HFFc6 (cell line): Measurements from ENCODE around the gene DCAF5. TPM values are rescaled to one million over a fixed set of nuclear protein-coding genes. Genes with fewer than 3 reads are reported as not detected.

Experiments
- DNase-seq: peaks from one replicate; pipeline ENCODE4 v3.0.0-alpha.2; 2018
- H3K27ac Mint-ChIP-seq: 2 replicates; pipeline ENCODE4 v1.8.0; 2020; ENCODE audit warnings: mild to moderate bottlenecking, mixed read lengths
- H3K27me3 Mint-ChIP-seq: 2 replicates; pipeline ENCODE4 v1.8.0; 2021; ENCODE audit warnings: mild to moderate bottlenecking, moderate library complexity, mixed read lengths; ENCODE audit not compliant: insufficient read depth
- H3K36me3 Mint-ChIP-seq: 2 replicates; pipeline ENCODE4 v1.8.0; 2021; ENCODE audit warnings: low read depth, mixed read lengths
- H3K4me1 Mint-ChIP-seq: 2 replicates; pipeline ENCODE4 v1.8.0; 2020; ENCODE audit warnings: low read depth, mixed read lengths
- H3K4me3 Mint-ChIP-seq: 2 replicates; pipeline ENCODE4 v1.8.0; 2020; ENCODE audit warnings: mild to moderate bottlenecking, moderate library complexity, mixed read lengths
- H3K9me3 Mint-ChIP-seq: 2 replicates; pipeline ENCODE4 v1.8.0; 2020; ENCODE audit warnings: mild to moderate bottlenecking, mixed read lengths
- CTCF ChIP-seq: fragments of 200-600 bp; sonication (generic); IDR thresholded peaks from 2 replicates; pipeline ENCODE4 v1.5.0; 2021; ENCODE audit warnings: antibody characterized with exemption, mild to moderate bottlenecking
- total RNA-seq, 6 experiments: library from RNA; stranded (reverse); fragmentation: NEBNext Ultra II Directional; extraction: Animal tissue kit (Norgen Biotek cat#: 25700); gene quantifications; 2 replicates in 1 of 6; 3 replicates in 5 of 6; pipeline ENCODE4 v1.2.3, GENCODE V29; 2021

Gene DCAF5
- total RNA-seq, 6 experiments from 2014 or later = 23.4 to 34.7 (median 27.0) TPM

- Mint-ChIP-seq H3K4me1 (peaks cover 82% of the 10 kb centered on the region), H3K4me3 (peak overlapping the region; percentile 75; the same call in 1 of the 2 replicates), H3K36me3 (peaks cover 47% of the 10 kb centered on the region), H3K9me3 (no peaks in the 10 kb centered on the region), H3K27me3 (no peaks in the 10 kb centered on the region; the same call in none of the 2 replicates), H3K27ac (peak overlapping the region; percentile 94)
- DNase-seq = peak; percentile 62
- TF ChIP-seq CTCF = no peak
These were observed 97.8 kb downstream of the DCAF5 start for GRCh38 chr14:69055125-69055524.

- Mint-ChIP-seq H3K4me3 (no peak overlapping the region), H3K9me3 (no peaks in the 10 kb centered on the region), H3K36me3 (peaks cover 47% of the 10 kb centered on the region), H3K27me3 (no peaks in the 10 kb centered on the region; the same call in none of the 2 replicates), H3K27ac (no peak overlapping the region), H3K4me1 (peaks cover 80% of the 10 kb centered on the region)
- DNase-seq = no peak
- TF ChIP-seq CTCF = no peak
These were observed 98.9 kb downstream of the DCAF5 start for GRCh38 chr14:69054030-69054429.

GRCh38 chr14:69052181-69052601, 100.7 kb downstream of the DCAF5 start:
- no peak for TF ChIP-seq CTCF

GRCh38 chr14:69050240-69051184, 102.4 kb downstream of the DCAF5 start:
- Mint-ChIP-seq H3K4me3 (peak overlapping the region; percentile 28; the same call in 1 of the 2 replicates), H3K4me1 (peaks cover 67% of the 10 kb centered on the region)

More at GRCh38 chr14:69052181-69052601, 100.7 kb downstream of the DCAF5 start:
- Mint-ChIP-seq H3K4me3 (no peak overlapping the region), H3K27ac (no peak overlapping the region), H3K9me3 (no peaks in the 10 kb centered on the region), H3K36me3 (peaks cover 42% of the 10 kb centered on the region), H3K4me1 (peaks cover 70% of the 10 kb centered on the region), H3K27me3 (no peaks in the 10 kb centered on the region; the same call in 1 of the 2 replicates)
- no peak for DNase-seq

GRCh38 chr14:69049675-69050074, 103.2 kb downstream of the DCAF5 start:
- Mint-ChIP-seq H3K4me3 (peak overlapping the region; percentile 28), H3K27ac (peak overlapping the region; percentile 51), H3K27me3 (no peaks in the 10 kb centered on the region; the same call in 1 of the 2 replicates), H3K9me3 (no peaks in the 10 kb centered on the region), H3K4me1 (peaks cover 67% of the 10 kb centered on the region), H3K36me3 (peaks cover 25% of the 10 kb centered on the region)
- DNase-seq = peak; percentile 52
- TF ChIP-seq CTCF = no peak

More at GRCh38 chr14:69050240-69051184, 102.4 kb downstream of the DCAF5 start:
- Mint-ChIP-seq H3K9me3 (no peaks in the 10 kb centered on the region), H3K27ac (peak overlapping the region; percentile 51), H3K36me3 (peaks cover 34% of the 10 kb centered on the region), H3K27me3 (no peaks in the 10 kb centered on the region; the same call in 1 of the 2 replicates)
- no peak for DNase-seq
- TF ChIP-seq CTCF = no peak
